Endodermal cell (in vitro differentiated cells): Measurements from ENCODE around the gene MASP1. TPM values are rescaled to one million over a fixed set of nuclear protein-coding genes. Genes with fewer than 3 reads are reported as not detected.

Experiments used
- DNase-seq: peaks from one replicate; pipeline ENCODE4 v3.0.0-alpha.2; 2017
- H3K27ac ChIP-seq: 2 replicates; pipeline ENCODE4 v1.5.1; 2013; ENCODE audit warnings: mild to moderate bottlenecking, low read depth, low read length, moderate library complexity
- H3K27me3 ChIP-seq: 2 replicates; pipeline ENCODE4 v1.6.1; 2013; ENCODE audit warnings: mild to moderate bottlenecking, low read length, moderate library complexity; ENCODE audit not compliant: insufficient read depth, control insufficient read depth, poor library complexity, severe bottlenecking
- H3K36me3 ChIP-seq: 2 replicates; pipeline ENCODE4 v1.7.0; 2013; ENCODE audit warnings: mild to moderate bottlenecking, low read length, moderate library complexity; ENCODE audit not compliant: control insufficient read depth, insufficient read depth
- H3K4me1 ChIP-seq: one replicate; pipeline ENCODE4 v1.7.0; 2013; ENCODE audit warnings: low read length; ENCODE audit not compliant: control insufficient read depth, insufficient read depth
- H3K4me3 ChIP-seq: 2 replicates; pipeline ENCODE4 v1.5.1; 2013; ENCODE audit warnings: mild to moderate bottlenecking, low read length, moderate library complexity
- H3K9ac ChIP-seq: 2 replicates; pipeline ENCODE4 v1.6.1; 2013; ENCODE audit warnings: mild to moderate bottlenecking, low read length, moderate library complexity; ENCODE audit not compliant: poor library complexity, severe bottlenecking; ENCODE audit errors: extremely low read depth
- H3K9me3 ChIP-seq: 2 replicates; pipeline ENCODE4 v1.6.1; 2013; ENCODE audit warnings: mild to moderate bottlenecking, low read length, moderate library complexity; ENCODE audit not compliant: control insufficient read depth
- H3K27ac Mint-ChIP-seq: 2 replicates; pipeline ENCODE4 v1.8.0; 2020; ENCODE audit warnings: mixed read lengths
- H3K27me3 Mint-ChIP-seq: 2 replicates; pipeline ENCODE4 v1.8.0; 2021; ENCODE audit warnings: mild to moderate bottlenecking, mixed read lengths; ENCODE audit not compliant: insufficient read depth
- H3K36me3 Mint-ChIP-seq: 2 replicates; pipeline ENCODE4 v1.8.0; 2020; ENCODE audit warnings: low read depth, mixed read lengths
- H3K4me1 Mint-ChIP-seq: 2 replicates; pipeline ENCODE4 v1.8.0; 2020; ENCODE audit warnings: mixed read lengths
- H3K4me3 Mint-ChIP-seq: 2 replicates; pipeline ENCODE4 v1.8.0; 2020; ENCODE audit warnings: mild to moderate bottlenecking, moderate library complexity, mixed read lengths
- H3K9me3 Mint-ChIP-seq: 2 replicates; pipeline ENCODE4 v1.8.0; 2020; ENCODE audit warnings: mild to moderate bottlenecking, mixed read lengths
- CTCF ChIP-seq: fragments of 200-600 bp; sonication (generic); conservative IDR thresholded peaks from 2 replicates; pipeline ENCODE4 v1.5.0; 2021; ENCODE audit warnings: antibody characterized with exemption, mild to moderate bottlenecking
- WGBS, 2 experiments: methylation state at CpG; one replicate each; pipeline versions ENCODE4 v1.1.5 to v1.1.7; 2013; ENCODE audit warnings: missing lambda C conversion rate in 2 of 2, mixed read lengths in 1 of 2; ENCODE audit not compliant: insufficient coverage in 1 of 2, insufficient read length in 1 of 2; 5-methylcytosine and 5-hydroxymethylcytosine counted together
- total RNA-seq, 2 donors: library from RNA; stranded (reverse); fragmentation: NEBNext Ultra II Directional in 1 of 2; extraction: Animal tissue kit (Norgen Biotek cat#: 25700) in 1 of 2; gene quantifications; 2 replicates in 1 of 2; 3 replicates in 1 of 2; pipeline ENCODE4 v1.2.1, GENCODE V29; 2021

The MASP1 gene
- total RNA-seq, 2 donors from 2014 or later, result 0.09 to 0.57 TPM

- DNase-seq, result no peak
- no peak for TF ChIP-seq CTCF
- H3K4me3 Mint-ChIP-seq, result no peak overlapping the region
- no peak overlapping the region for H3K27ac Mint-ChIP-seq
- no peaks in the 10 kb centered on the region for H3K4me1 ChIP-seq
- WGBS, 2 experiments, result 89 to 100% methylated on average over 1 of the region's 1 CpG
- H3K9me3 Mint-ChIP-seq, result no peaks in the 10 kb centered on the region
- H3K4me3 ChIP-seq, result no peak overlapping the region
- no peak overlapping the region for H3K27ac ChIP-seq
- no peaks in the 10 kb centered on the region for H3K27me3 ChIP-seq
- no peaks in the 10 kb centered on the region for H3K36me3 Mint-ChIP-seq
- no peak overlapping the region for H3K9ac ChIP-seq
- H3K27me3 Mint-ChIP-seq, result peaks cover 2% of the 10 kb centered on the region
- H3K36me3 ChIP-seq, result no peaks in the 10 kb centered on the region
- H3K4me1 Mint-ChIP-seq, result no peaks in the 10 kb centered on the region
- H3K9me3 ChIP-seq, result peaks cover 5% of the 10 kb centered on the region
Measured at GRCh38 chr3:187238239-187238638, 53.3 kb downstream of the MASP1 start.

- Mint-ChIP-seq H3K4me1 (no peaks in the 10 kb centered on the region), H3K4me3 (no peak overlapping the region), H3K9me3 (no peaks in the 10 kb centered on the region), H3K27ac (no peak overlapping the region), H3K27me3 (peaks cover 2% of the 10 kb centered on the region), H3K36me3 (no peaks in the 10 kb centered on the region)
- Histone ChIP-seq H3K9me3 (peaks cover 5% of the 10 kb centered on the region), H3K9ac (no peak overlapping the region), H3K27me3 (no peaks in the 10 kb centered on the region), H3K4me1 (no peaks in the 10 kb centered on the region), H3K36me3 (no peaks in the 10 kb centered on the region), H3K27ac (no peak overlapping the region), H3K4me3 (no peak overlapping the region)
- DNase-seq, result no peak
- TF ChIP-seq CTCF, result no peak
Measured at GRCh38 chr3:187237741-187238140, 53.8 kb downstream of the MASP1 start.

- TF ChIP-seq CTCF, result no peak
- Histone ChIP-seq H3K36me3 (no peaks in the 10 kb centered on the region), H3K4me3 (no peak overlapping the region), H3K27me3 (no peaks in the 10 kb centered on the region), H3K27ac (no peak overlapping the region), H3K9ac (no peak overlapping the region), H3K4me1 (no peaks in the 10 kb centered on the region), H3K9me3 (peaks cover 5% of the 10 kb centered on the region)
- H3K4me3 Mint-ChIP-seq, result no peak overlapping the region
- H3K4me1 Mint-ChIP-seq, result no peaks in the 10 kb centered on the region
- DNase-seq, result no peak
- no peaks in the 10 kb centered on the region for H3K9me3 Mint-ChIP-seq
- WGBS, 2 experiments, result 80 to 91% methylated on average over 1 of the region's 1 CpG
- no peak overlapping the region for H3K27ac Mint-ChIP-seq
- no peaks in the 10 kb centered on the region for H3K36me3 Mint-ChIP-seq
- H3K27me3 Mint-ChIP-seq, result peaks cover 2% of the 10 kb centered on the region
Measured at GRCh38 chr3:187236962-187237361, 54.6 kb downstream of the MASP1 start.
